Neural cell (in vitro differentiated cells): ENCODE results near the gene TMEM266.

ENCODE experiments used
- CTCF ChIP-seq: fragments of 450-650 bp; IDR thresholded peaks from 2 replicates; pipeline ENCODE4 v1.5.1; 2014; ENCODE audit warnings: antibody characterized with exemption, mild to moderate bottlenecking, moderate library complexity; ENCODE audit not compliant: poor library complexity, severe bottlenecking
- EZH2 ChIP-seq: fragments of 200-600, 300-800 bp; shearing (Covaris generic), sonication (generic); IDR thresholded peaks from 2 replicates; pipeline ENCODE4 v1.6.1; 2014; ENCODE audit warnings: antibody characterized with exemption, low read length, borderline replicate concordance, mild to moderate bottlenecking; ENCODE audit not compliant: insufficient read depth, poor library complexity, severe bottlenecking
- POLR2AphosphoS5 ChIP-seq: IDR thresholded peaks from 2 replicates; pipeline ENCODE4 v1.6.1; 2012
- RAD21 ChIP-seq: fragments of 450-650 bp; conservative IDR thresholded peaks from 2 replicates; pipeline ENCODE4 v1.6.1; 2014; ENCODE audit warnings: antibody characterized with exemption, mild to moderate bottlenecking, moderate library complexity
- TF ChIP-seq, protein P1 (sequence below): IDR thresholded peaks from 2 replicates; pipeline ENCODE4 v1.6.1; 2012; ENCODE audit warnings: borderline replicate concordance

GRCh38 chr15:76162784-76163456 is 103.1 kb downstream of the TMEM266 start:
- no peak for TF ChIP-seq RAD21
- TF ChIP-seq CTCF: no peak
- TF ChIP-seq, protein P1, sequence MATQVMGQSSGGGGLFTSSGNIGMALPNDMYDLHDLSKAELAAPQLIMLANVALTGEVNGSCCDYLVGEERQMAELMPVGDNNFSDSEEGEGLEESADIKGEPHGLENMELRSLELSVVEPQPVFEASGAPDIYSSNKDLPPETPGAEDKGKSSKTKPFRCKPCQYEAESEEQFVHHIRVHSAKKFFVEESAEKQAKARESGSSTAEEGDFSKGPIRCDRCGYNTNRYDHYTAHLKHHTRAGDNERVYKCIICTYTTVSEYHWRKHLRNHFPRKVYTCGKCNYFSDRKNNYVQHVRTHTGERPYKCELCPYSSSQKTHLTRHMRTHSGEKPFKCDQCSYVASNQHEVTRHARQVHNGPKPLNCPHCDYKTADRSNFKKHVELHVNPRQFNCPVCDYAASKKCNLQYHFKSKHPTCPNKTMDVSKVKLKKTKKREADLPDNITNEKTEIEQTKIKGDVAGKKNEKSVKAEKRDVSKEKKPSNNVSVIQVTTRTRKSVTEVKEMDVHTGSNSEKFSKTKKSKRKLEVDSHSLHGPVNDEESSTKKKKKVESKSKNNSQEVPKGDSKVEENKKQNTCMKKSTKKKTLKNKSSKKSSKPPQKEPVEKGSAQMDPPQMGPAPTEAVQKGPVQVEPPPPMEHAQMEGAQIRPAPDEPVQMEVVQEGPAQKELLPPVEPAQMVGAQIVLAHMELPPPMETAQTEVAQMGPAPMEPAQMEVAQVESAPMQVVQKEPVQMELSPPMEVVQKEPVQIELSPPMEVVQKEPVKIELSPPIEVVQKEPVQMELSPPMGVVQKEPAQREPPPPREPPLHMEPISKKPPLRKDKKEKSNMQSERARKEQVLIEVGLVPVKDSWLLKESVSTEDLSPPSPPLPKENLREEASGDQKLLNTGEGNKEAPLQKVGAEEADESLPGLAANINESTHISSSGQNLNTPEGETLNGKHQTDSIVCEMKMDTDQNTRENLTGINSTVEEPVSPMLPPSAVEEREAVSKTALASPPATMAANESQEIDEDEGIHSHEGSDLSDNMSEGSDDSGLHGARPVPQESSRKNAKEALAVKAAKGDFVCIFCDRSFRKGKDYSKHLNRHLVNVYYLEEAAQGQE: no peak
- TF ChIP-seq POLR2AphosphoS5: no peak
- TF ChIP-seq EZH2: no peak
